Activated CD4-positive, CD25-positive, alpha-beta regulatory T cell treated with anti-CD3 and anti-CD28 coated beads, Interleukin-2, amount 50 U/mL, for 24 hours (primary cell): ENCODE data around the gene SLC1A5.

Source experiments
- ATAC-seq, 2 donors: fragments of 150-1000 bp; cut with Tn5 transposase; one replicate each; pipeline ENCODE4 v1.10.0; 2021; ENCODE audit warnings: mild to moderate bottlenecking in 1 of 2, moderate library complexity in 1 of 2

The SLC1A5 gene

GRCh38 chr19:46741447-46741846, 46.9 kb downstream of the SLC1A5 start:
- ATAC-seq, result no peak

DNA sequence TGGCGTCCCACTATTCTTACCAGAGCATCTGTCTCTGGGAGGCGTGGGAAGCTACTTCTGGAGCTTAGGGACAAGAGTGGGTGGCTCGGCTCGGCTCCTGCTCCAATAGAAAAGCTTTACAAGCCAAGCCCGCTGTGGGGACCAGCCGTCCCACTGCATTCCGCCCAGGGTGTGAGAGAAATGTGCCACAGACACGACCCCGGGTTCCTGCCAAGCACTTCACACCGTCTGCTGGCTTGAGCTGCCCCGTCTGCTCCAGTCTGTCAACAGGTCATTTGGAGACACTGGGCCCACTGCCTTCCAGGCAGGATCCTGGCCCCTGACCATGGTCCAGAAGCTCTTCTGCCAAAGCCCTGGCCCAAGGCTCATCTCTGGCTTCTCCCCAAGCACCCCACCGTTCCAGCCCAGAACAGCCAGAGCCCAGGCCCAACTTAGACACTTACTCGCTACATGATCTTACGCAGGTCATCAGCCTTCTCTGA, 49.1 kb downstream of the SLC1A5 start:
- no peak for ATAC-seq

- no peak for ATAC-seq
Measured at GRCh38 chr19:46737761-46738171, 50.6 kb downstream of the SLC1A5 start.

DNA sequence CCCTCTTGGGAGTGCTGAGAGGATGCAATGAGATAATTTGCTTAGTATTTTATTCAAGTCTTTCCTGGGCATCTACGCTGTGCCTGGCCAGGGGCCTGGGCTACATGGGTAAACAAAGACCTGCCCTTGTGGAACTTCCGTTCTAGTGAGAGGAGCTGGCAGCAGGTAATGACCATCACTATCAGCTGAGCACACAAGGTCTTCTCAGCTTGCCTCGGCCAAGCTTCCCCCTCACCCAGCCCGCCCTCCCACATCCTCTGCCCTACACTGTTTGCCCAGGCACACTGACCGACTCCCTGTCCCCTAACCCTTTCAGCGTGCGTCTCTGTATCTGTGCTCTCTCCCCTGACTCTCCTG, 51.1 kb downstream of the SLC1A5 start:
- no peak for ATAC-seq

DNA sequence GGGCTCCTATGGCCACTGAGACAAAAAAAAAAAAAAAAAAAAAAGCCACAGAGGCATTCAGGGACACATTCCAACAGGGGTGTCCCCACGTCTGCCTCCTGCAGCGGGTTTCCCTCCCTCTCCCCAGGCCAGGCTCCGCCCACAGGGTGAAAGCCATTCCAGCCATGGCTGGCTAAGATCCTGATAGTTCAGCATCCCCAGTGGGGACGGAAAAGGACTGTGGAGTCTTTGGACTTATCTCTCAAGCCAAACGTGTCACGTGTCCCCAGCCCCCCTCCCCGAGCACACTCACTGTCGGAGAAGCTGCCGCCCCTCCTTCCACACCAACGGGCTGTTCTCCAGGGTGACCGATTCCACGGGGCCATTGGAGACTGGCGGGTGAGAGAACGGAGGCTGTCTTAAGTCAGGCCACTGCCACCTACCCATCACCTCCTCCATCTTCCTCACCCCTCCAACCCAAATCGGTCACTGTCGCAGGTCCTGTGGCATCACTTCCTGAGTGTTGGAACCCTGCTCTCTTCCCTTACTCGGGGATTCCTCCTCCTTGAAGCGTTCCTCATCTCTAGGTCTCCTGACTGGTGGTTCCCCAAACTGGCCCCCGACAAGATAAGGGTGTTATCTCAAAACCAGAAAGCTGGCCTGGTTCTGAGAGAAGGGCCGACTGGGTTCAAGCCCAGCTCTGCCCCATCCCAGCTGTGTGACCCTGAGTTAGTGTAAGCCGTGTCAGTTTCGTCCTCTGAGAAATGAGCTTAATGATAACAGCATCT, 51.7 kb downstream of the SLC1A5 start:
- ATAC-seq, result no peak

- no peak for ATAC-seq
Measured at GRCh38 chr19:46733690-46734292, 54.6 kb downstream of the SLC1A5 start.

GRCh38 chr19:46732966-46733689, 55.3 kb downstream of the SLC1A5 start:
- no peak for ATAC-seq

DNA sequence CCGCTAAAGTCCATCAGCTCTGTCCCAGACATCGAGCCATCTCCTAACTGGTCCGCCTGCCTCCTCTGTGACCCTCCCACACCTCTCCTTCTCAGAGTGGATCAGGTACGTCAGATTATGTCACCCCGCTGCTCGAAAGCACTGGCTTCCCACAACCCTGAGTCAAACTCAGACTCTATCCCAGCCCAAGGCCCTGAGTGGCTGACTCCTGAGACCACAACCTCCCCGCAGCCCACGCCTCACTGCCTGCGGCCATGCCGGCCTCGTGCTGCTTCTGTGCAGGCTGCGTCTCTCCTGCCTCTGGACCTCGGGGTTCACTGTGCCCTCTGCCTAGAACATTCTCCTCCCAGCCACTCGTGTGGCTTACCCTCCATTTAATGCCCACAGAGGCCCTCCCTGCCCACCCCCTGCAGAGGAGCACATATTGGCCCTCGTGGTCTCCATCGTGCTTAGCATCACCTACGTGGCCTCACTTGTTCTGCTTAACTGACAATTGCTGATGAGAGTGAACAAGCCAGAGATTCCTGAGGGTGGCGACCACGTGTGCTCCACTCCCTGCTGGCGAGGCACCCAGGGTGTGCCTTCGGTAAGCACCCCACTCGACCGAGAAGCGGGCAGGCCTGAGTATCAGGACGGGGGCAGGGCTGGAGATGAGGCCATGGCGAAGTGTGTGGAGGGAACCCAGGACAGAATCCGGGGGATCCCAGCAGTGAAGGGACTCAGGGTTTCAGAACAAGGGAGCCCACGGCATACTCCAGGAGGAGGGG, 56.0 kb downstream of the SLC1A5 start:
- ATAC-seq, result no peak

- ATAC-seq, result no peak
Measured at GRCh38 chr19:46731584-46731983, 56.8 kb downstream of the SLC1A5 start.

- no peak for ATAC-seq
Measured at GRCh38 chr19:46731007-46731501, 57.3 kb downstream of the SLC1A5 start.

GRCh38 chr19:46730595-46730994, 57.8 kb downstream of the SLC1A5 start:
- no peak for ATAC-seq

- ATAC-seq, result no peak
Measured at GRCh38 chr19:46730187-46730586, 58.2 kb downstream of the SLC1A5 start.

GRCh38 chr19:46729696-46730095, 58.7 kb downstream of the SLC1A5 start:
- no peak for ATAC-seq

GRCh38 chr19:46728693-46729339, 59.6 kb downstream of the SLC1A5 start:
- ATAC-seq, result peak; percentile 85 to 91

GRCh38 chr19:46728208-46728607, 60.2 kb downstream of the SLC1A5 start:
- no peak for ATAC-seq

GRCh38 chr19:46727757-46728156, 60.6 kb downstream of the SLC1A5 start:
- ATAC-seq, result no peak

- no peak for ATAC-seq
Measured at GRCh38 chr19:46726971-46727501, 61.4 kb downstream of the SLC1A5 start.

- no peak for ATAC-seq
Measured at GRCh38 chr19:46726551-46726950, 61.8 kb downstream of the SLC1A5 start.

DNA sequence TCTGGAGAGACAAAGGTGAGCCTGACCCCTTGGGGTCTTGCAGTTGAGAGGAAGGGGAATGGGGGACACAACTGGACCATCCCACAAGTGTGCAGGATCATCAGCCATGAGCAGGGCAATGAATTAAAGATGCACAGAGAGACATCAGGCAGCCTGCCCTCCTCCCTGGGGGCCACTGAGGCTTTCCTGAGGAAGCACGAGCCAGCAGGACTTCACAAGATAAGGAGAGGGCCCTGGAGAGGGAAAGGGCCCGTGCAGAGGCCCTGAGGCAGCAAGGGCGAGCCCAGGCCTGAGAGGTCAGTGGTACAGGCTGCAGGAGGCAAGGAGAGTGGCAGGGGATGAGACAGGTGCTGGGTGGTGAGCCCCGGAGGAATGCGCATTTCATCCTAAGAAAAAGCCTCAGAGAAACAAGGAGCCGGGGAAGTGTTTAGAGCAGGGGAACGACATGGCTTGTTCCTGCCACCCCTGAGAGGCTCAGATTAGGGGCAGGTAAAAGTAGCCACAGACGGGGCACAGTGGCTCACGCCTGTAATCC, 62.5 kb downstream of the SLC1A5 start:
- ATAC-seq, result no peak

DNA sequence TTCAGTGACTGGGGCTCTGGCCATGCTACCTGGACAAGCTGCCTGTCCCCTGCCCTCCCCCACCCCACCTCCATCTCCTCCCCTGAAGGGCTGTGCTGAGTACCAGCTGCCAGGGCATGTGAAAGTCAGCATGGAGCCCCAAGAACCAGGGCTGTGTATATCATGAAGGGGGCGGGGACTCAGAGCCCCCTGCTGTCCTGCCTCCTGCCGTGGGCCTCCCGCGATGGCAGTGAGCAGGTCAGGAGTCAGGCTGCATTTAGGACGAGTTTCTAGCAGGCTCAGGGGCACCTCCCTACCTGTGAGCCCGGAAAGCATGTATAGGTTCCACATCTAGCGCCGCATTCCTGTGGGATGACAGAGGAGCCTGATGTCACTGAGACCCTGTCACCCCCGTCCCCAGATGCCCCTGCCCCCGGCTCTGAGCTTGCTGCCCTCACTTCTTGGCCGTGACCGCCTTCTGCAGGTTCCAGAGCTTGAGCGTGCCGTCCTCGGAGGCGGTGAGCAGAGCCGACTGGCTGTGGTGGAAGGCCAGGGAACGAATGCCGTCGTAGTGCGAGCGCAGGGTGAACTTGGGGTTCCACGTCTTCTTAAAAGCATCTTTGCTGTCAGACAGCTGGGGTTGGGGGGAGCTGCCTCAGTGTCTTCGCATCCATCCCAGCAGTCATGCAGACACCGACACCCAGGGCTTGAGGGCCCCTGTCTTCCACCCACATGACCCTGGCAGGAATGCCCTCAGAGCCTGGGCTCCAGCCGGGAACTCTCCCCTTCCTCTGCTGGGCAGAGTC, 63.2 kb downstream of the SLC1A5 start:
- no peak for ATAC-seq
